Measurements from ENCODE around the gene MSL1. TPM values are rescaled to one million over a fixed set of nuclear protein-coding genes. Genes with fewer than 3 reads are reported as not detected.

Gene MSL1
- total and polyA plus RNA-seq, 9 of the 15 experiments (the other 6 are each of a cell fraction or from before 2014, with no cell fraction given), result 13.8 to 120 (median 61.9) TPM

- TF ChIP-seq, protein P1, sequence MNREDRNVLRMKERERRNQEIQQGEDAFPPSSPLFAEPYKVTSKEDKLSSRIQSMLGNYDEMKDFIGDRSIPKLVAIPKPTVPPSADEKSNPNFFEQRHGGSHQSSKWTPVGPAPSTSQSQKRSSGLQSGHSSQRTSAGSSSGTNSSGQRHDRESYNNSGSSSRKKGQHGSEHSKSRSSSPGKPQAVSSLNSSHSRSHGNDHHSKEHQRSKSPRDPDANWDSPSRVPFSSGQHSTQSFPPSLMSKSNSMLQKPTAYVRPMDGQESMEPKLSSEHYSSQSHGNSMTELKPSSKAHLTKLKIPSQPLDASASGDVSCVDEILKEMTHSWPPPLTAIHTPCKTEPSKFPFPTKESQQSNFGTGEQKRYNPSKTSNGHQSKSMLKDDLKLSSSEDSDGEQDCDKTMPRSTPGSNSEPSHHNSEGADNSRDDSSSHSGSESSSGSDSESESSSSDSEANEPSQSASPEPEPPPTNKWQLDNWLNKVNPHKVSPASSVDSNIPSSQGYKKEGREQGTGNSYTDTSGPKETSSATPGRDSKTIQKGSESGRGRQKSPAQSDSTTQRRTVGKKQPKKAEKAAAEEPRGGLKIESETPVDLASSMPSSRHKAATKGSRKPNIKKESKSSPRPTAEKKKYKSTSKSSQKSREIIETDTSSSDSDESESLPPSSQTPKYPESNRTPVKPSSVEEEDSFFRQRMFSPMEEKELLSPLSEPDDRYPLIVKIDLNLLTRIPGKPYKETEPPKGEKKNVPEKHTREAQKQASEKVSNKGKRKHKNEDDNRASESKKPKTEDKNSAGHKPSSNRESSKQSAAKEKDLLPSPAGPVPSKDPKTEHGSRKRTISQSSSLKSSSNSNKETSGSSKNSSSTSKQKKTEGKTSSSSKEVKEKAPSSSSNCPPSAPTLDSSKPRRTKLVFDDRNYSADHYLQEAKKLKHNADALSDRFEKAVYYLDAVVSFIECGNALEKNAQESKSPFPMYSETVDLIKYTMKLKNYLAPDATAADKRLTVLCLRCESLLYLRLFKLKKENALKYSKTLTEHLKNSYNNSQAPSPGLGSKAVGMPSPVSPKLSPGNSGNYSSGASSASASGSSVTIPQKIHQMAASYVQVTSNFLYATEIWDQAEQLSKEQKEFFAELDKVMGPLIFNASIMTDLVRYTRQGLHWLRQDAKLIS (CRISPR knock-in tag; IDR thresholded peaks at IDR 0.05), result no peak
- TF ChIP-seq NR1H2 (CRISPR knock-in tag; IDR thresholded peaks at IDR 0.05) (no peak), NR0B1 (IDR thresholded peaks at IDR 0.05; ENCODE audit: partially characterized antibody) (no peak), BRF2 (IDR thresholded peaks at IDR 0.05; ENCODE audit: borderline replicate concordance, insufficient read depth, insufficient read length) (no peak), POLR2H (tag; IDR thresholded peaks at IDR 0.05; ENCODE audit: low read depth) (peak; percentile 73; the same call in 1 of the 2 replicates), EHMT2 (IDR thresholded peaks at IDR 0.05) (no peak), NFYB (IDR thresholded peaks at IDR 0.05; ENCODE audit: extremely low read depth, insufficient read length) (no peak), HNRNPLL (IDR thresholded peaks at IDR 0.05; ENCODE audit: low read depth, low read length, poor library complexity, severe bottlenecking) (no peak), PHF21A (IDR thresholded peaks at IDR 0.05; ENCODE audit: borderline replicate concordance, low read depth) (no peak), TBP (optimal IDR thresholded peaks at IDR 0.05; ENCODE audit: low read depth, low read length) (peak; percentile 44), ZNF695 (CRISPR knock-in tag; IDR thresholded peaks at IDR 0.05) (no peak), HOXB6 (CRISPR knock-in tag; IDR thresholded peaks at IDR 0.05; ENCODE audit: borderline replicate concordance) (no peak), NUFIP1 (IDR thresholded peaks at IDR 0.05; ENCODE audit: partially characterized antibody) (no peak), STAT5A (IDR thresholded peaks at IDR 0.05; ENCODE audit: borderline replicate concordance, low read length) (no peak)
- TF ChIP-seq, protein P2, sequence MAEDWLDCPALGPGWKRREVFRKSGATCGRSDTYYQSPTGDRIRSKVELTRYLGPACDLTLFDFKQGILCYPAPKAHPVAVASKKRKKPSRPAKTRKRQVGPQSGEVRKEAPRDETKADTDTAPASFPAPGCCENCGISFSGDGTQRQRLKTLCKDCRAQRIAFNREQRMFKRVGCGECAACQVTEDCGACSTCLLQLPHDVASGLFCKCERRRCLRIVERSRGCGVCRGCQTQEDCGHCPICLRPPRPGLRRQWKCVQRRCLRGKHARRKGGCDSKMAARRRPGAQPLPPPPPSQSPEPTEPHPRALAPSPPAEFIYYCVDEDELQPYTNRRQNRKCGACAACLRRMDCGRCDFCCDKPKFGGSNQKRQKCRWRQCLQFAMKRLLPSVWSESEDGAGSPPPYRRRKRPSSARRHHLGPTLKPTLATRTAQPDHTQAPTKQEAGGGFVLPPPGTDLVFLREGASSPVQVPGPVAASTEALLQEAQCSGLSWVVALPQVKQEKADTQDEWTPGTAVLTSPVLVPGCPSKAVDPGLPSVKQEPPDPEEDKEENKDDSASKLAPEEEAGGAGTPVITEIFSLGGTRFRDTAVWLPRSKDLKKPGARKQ (CRISPR knock-in tag; IDR thresholded peaks at IDR 0.05), result no peak
- TF ChIP-seq, protein P3, sequence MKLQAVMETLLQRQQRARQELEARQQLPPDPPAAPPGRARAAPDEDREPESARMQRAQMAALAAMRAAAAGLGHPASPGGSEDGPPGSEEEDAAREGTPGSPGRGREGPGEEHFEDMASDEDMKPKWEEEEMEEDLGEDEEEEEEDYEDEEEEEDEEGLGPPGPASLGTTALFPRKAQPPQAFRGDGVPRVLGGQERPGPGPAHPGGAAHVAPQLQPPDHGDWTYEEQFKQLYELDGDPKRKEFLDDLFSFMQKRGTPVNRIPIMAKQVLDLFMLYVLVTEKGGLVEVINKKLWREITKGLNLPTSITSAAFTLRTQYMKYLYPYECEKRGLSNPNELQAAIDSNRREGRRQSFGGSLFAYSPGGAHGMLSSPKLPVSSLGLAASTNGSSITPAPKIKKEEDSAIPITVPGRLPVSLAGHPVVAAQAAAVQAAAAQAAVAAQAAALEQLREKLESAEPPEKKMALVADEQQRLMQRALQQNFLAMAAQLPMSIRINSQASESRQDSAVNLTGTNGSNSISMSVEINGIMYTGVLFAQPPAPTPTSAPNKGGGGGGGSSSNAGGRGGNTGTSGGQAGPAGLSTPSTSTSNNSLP (IDR thresholded peaks at IDR 0.05; ENCODE audit: borderline replicate concordance, low read depth, low read length), result no peak
Measured at GRCh38 chr17:40121181-40122135, at the start of gene MSL1 (continued).
